Measurements from ENCODE around the gene MANF. TPM values are rescaled to one million over a fixed set of nuclear protein-coding genes. Genes with fewer than 3 reads are reported as not detected.

MANF gene
- total RNA-seq, 2 experiments from 2014 or later: 104 to 117 TPM

GRCh38 chr3:51371943-51372557 lies 13.0 kb upstream of the MANF start:
- H3K4me1 ChIP-seq (ENCODE audit: insufficient read depth, low read length, poor library complexity, severe bottlenecking): no peaks in the 10 kb centered on the region
- no peaks in the 10 kb centered on the region for H3K9me2 ChIP-seq (ENCODE audit: insufficient read depth, low read length)
- DNase-seq (ENCODE audit: low spot score): peak; percentile 57
- no peaks in the 10 kb centered on the region for H3K36me3 ChIP-seq (ENCODE audit: insufficient read depth, low read length)
- no peaks in the 10 kb centered on the region for H4K20me1 ChIP-seq (ENCODE audit: insufficient read depth, low read length)
- H3K4me3 ChIP-seq (ENCODE audit: low read depth, low read length, poor library complexity, severe bottlenecking): no peak overlapping the region
- intact Hi-C loops (cut with micrococcal nuclease; ENCODE audit: unreplicated experiment): loop anchor here (2.0 to 10.0 kb wide), 2 partner anchors 267 to 401 kb away; no protein-coding TSS in a partner anchor
- no peak overlapping the region for H3K27ac ChIP-seq (ENCODE audit: low read depth, low read length, poor library complexity, severe bottlenecking)
- H2AFZ ChIP-seq (ENCODE audit: low read length): no peak overlapping the region
- ChIA-PET POLR2A (no interaction called here), CTCF (ENCODE audit: unreplicated experiment) (no interaction called here)
- no peaks in the 10 kb centered on the region for H3K79me2 ChIP-seq (ENCODE audit: insufficient read depth, low read depth, low read length)
- no TSS peak for BruUV-seq (replicated peaks)
- no peaks in the 10 kb centered on the region for H3K9me3 ChIP-seq (ENCODE audit: low read length)
- TF ChIP-seq CTCF (conservative IDR thresholded peaks at IDR 0.05; ENCODE audit: low read length) (peak; percentile 79), EZH2phosphoT487 (IDR thresholded peaks at IDR 0.05; ENCODE audit: borderline replicate concordance, low read depth, low read length) (no peak)
- no peak overlapping the region for H3K4me2 ChIP-seq (ENCODE audit: low read length)

GRCh38 chr3:51373658-51374421 lies 11.3 kb upstream of the MANF start:
- no peak for DNase-seq (ENCODE audit: low spot score)
- Histone ChIP-seq H3K36me3 (ENCODE audit: insufficient read depth, low read length) (no peaks in the 10 kb centered on the region), H3K9me2 (ENCODE audit: insufficient read depth, low read length) (no peaks in the 10 kb centered on the region), H3K4me3 (ENCODE audit: low read depth, low read length, poor library complexity, severe bottlenecking) (no peak overlapping the region), H3K27ac (ENCODE audit: low read depth, low read length, poor library complexity, severe bottlenecking) (no peak overlapping the region), H3K4me1 (ENCODE audit: insufficient read depth, low read length, poor library complexity, severe bottlenecking) (no peaks in the 10 kb centered on the region), H3K9me3 (ENCODE audit: low read length) (no peaks in the 10 kb centered on the region), H3K4me2 (ENCODE audit: low read length) (no peak overlapping the region), H4K20me1 (ENCODE audit: insufficient read depth, low read length) (no peaks in the 10 kb centered on the region), H2AFZ (ENCODE audit: low read length) (no peak overlapping the region), H3K79me2 (ENCODE audit: insufficient read depth, low read depth, low read length) (no peaks in the 10 kb centered on the region)
- intact Hi-C loops (cut with micrococcal nuclease; ENCODE audit: unreplicated experiment): loop anchor here (2.0 to 10.0 kb wide), 2 partner anchors 269 to 403 kb away; no protein-coding TSS in a partner anchor
- TF ChIP-seq CTCF (conservative IDR thresholded peaks at IDR 0.05; ENCODE audit: low read length): no peak
- TF ChIP-seq EZH2phosphoT487 (IDR thresholded peaks at IDR 0.05; ENCODE audit: borderline replicate concordance, low read depth, low read length): no peak
- no TSS peak for BruUV-seq (replicated peaks)
- ChIA-PET CTCF (ENCODE audit: unreplicated experiment) (no interaction called here), POLR2A (no interaction called here)

GRCh38 chr3:51374456-51374855 lies 10.6 kb upstream of the MANF start:
- TF ChIP-seq EZH2phosphoT487 (IDR thresholded peaks at IDR 0.05; ENCODE audit: borderline replicate concordance, low read depth, low read length) (no peak), CTCF (conservative IDR thresholded peaks at IDR 0.05; ENCODE audit: low read length) (no peak)
- Histone ChIP-seq H2AFZ (ENCODE audit: low read length) (no peak overlapping the region), H3K4me3 (ENCODE audit: low read depth, low read length, poor library complexity, severe bottlenecking) (no peak overlapping the region), H3K9me3 (ENCODE audit: low read length) (no peaks in the 10 kb centered on the region), H3K9me2 (ENCODE audit: insufficient read depth, low read length) (no peaks in the 10 kb centered on the region), H3K4me1 (ENCODE audit: insufficient read depth, low read length, poor library complexity, severe bottlenecking) (no peaks in the 10 kb centered on the region), H3K79me2 (ENCODE audit: insufficient read depth, low read depth, low read length) (no peaks in the 10 kb centered on the region), H4K20me1 (ENCODE audit: insufficient read depth, low read length) (no peaks in the 10 kb centered on the region), H3K36me3 (ENCODE audit: insufficient read depth, low read length) (no peaks in the 10 kb centered on the region), H3K27ac (ENCODE audit: low read depth, low read length, poor library complexity, severe bottlenecking) (no peak overlapping the region), H3K4me2 (ENCODE audit: low read length) (no peak overlapping the region)
- ChIA-PET CTCF (ENCODE audit: unreplicated experiment) (no interaction called here), POLR2A (no interaction called here)
- BruUV-seq (replicated peaks): no TSS peak
- intact Hi-C loops (cut with micrococcal nuclease; ENCODE audit: unreplicated experiment): loop anchor here (10.0 kb wide), 1 partner anchor 270 kb away; no protein-coding TSS in a partner anchor
- DNase-seq (ENCODE audit: low spot score): no peak
